Endothelial cell of hepatic sinusoid (primary cell): ENCODE measurements around the gene TM9SF4.
"Not testable (repeated sequence)": the region's sequence is repeated elsewhere in the genome, so short reads cannot be mapped to it uniquely, and the experiment has no call there.

ENCODE experiments used
- in situ Hi-C: cut with HindIII; loops from 2 replicates; pipeline ENCODE4 v1.10.0; 2017; ENCODE audit warnings: low sequenced_read_pairs

Gene TM9SF4

GRCh38 chr20:32089637-32090362 lies 19.7 kb upstream of the TM9SF4 start:
- in situ Hi-C loops = loop anchor here (5.0 to 10.0 kb wide), 8 partner anchors 47 to 225 kb away; no protein-coding TSS in a partner anchor

GRCh38 chr20:32091888-32092346 lies 17.6 kb upstream of the TM9SF4 start:
- in situ Hi-C loops = no loop called here

GRCh38 chr20:32098786-32099185 lies 10.7 kb upstream of the TM9SF4 start:
- in situ Hi-C loops = no loop called here

- in situ Hi-C loops = no loop called here
Measured at GRCh38 chr20:32108814-32109391, 611 bp upstream of the TM9SF4 start.

- in situ Hi-C loops = no loop called here
Measured at GRCh38 chr20:32110173-32110704, 725 bp downstream of the TM9SF4 start.

- in situ Hi-C loops = no loop called here
Measured at GRCh38 chr20:32110727-32111126, 1.2 kb downstream of the TM9SF4 start.

- in situ Hi-C loops = no loop called here
Measured at GRCh38 chr20:32111156-32111686, 1.7 kb downstream of the TM9SF4 start.

GRCh38 chr20:32111753-32112152 lies 2.2 kb downstream of the TM9SF4 start:
- in situ Hi-C loops = no loop called here

GRCh38 chr20:32112841-32113240 lies 3.3 kb downstream of the TM9SF4 start:
- in situ Hi-C loops = no loop called here

GRCh38 chr20:32113591-32114260 lies 4.2 kb downstream of the TM9SF4 start:
- in situ Hi-C loops = no loop called here

GRCh38 chr20:32114305-32114960 lies 4.9 kb downstream of the TM9SF4 start:
- in situ Hi-C loops = no loop called here

- in situ Hi-C loops = loop anchor here (5.0 kb wide), 1 partner anchor 102 kb away; no protein-coding TSS in a partner anchor
Measured at GRCh38 chr20:32115211-32115767, 5.8 kb downstream of the TM9SF4 start.

GRCh38 chr20:32116079-32116521 lies 6.6 kb downstream of the TM9SF4 start:
- in situ Hi-C loops = loop anchor here (5.0 kb wide), 1 partner anchor 101 kb away; no protein-coding TSS in a partner anchor

GRCh38 chr20:32116796-32117195 lies 7.3 kb downstream of the TM9SF4 start:
- in situ Hi-C loops = loop anchor here (5.0 kb wide), 1 partner anchor 101 kb away; no protein-coding TSS in a partner anchor

- in situ Hi-C loops = loop anchor here (5.0 kb wide), 1 partner anchor 99 kb away; no protein-coding TSS in a partner anchor
Measured at GRCh38 chr20:32118427-32118826, 8.9 kb downstream of the TM9SF4 start.

- in situ Hi-C loops = loop anchor here (5.0 kb wide), 1 partner anchor 98 kb away; no protein-coding TSS in a partner anchor
Measured at GRCh38 chr20:32119734-32120133, 10.2 kb downstream of the TM9SF4 start.

- in situ Hi-C loops = not testable (repeated sequence)
Measured at GRCh38 chr20:32121908-32122307, 12.4 kb downstream of the TM9SF4 start.

- in situ Hi-C loops = no loop called here
Measured at GRCh38 chr20:32123088-32123487, 13.6 kb downstream of the TM9SF4 start.

GRCh38 chr20:32124916-32125454 lies 15.5 kb downstream of the TM9SF4 start:
- in situ Hi-C loops = no loop called here

GRCh38 chr20:32125506-32125905 lies 16.0 kb downstream of the TM9SF4 start:
- in situ Hi-C loops = no loop called here
